Heart left ventricle (tissue), 16 donors: ENCODE measurements around the gene SYNPO. TPM values are rescaled to one million over a fixed set of nuclear protein-coding genes. Genes with fewer than 3 reads are reported as not detected.

ENCODE experiments used
- ATAC-seq, 4 donors: fragments of 200-7000 bp; cut with Tn5 transposase; one replicate each; pipeline ENCODE4 v1.9.1; 2020 to 2022; ENCODE audit warnings: moderate library complexity in 4 of 4, mild to moderate bottlenecking in 3 of 4, moderate number of reproducible peaks in 1 of 4
- DNase-seq, 5 donors: peaks; one replicate each; pipeline ENCODE4 v3.0.0-alpha.2; 2020
- H3K27ac ChIP-seq, 12 donors: fragments of 200-600 bp; sonication (generic) in 4 of 12; one replicate each; pipeline versions ENCODE4 v1.5.0 to v1.8.0; 2016 to 2022; ENCODE audit warnings: mild to moderate bottlenecking in 2 of 12
- H3K27me3 ChIP-seq, 9 donors: fragments of 200-600 bp; sonication (generic) in 2 of 9; one replicate each; pipeline versions ENCODE4 v1.5.1 to v1.8.0; 2016 to 2022; ENCODE audit warnings: mild to moderate bottlenecking in 3 of 9
- H3K36me3 ChIP-seq, 9 donors: fragments of 200-600 bp; sonication (generic) in 2 of 9; one replicate each; pipeline versions ENCODE4 v1.5.0 to v1.8.0; 2018 to 2022; ENCODE audit warnings: mild to moderate bottlenecking in 2 of 9
- H3K4me1 ChIP-seq, 12 donors: fragments of 200-600 bp; sonication (generic) in 4 of 12; one replicate each; pipeline versions ENCODE4 v1.5.0 to v1.8.0; 2016 to 2022; ENCODE audit warnings: mild to moderate bottlenecking in 3 of 12
- H3K4me3 ChIP-seq, 12 donors: fragments of 200-600 bp; sonication (generic) in 4 of 12; one replicate each; pipeline versions ENCODE4 v1.5.0 to v1.8.0; 2017 to 2022; ENCODE audit warnings: mild to moderate bottlenecking in 9 of 12, moderate library complexity in 4 of 12
- H3K9me3 ChIP-seq, 12 donors: fragments of 200-600 bp; sonication (generic) in 4 of 12; one replicate each; pipeline versions ENCODE4 v1.5.0 to v1.8.0; 2016 to 2022; ENCODE audit warnings: mild to moderate bottlenecking in 1 of 12
- POLR2A ChIP-seq, 2 donors: fragments of 450-650 bp; IDR thresholded peaks; one replicate each; pipeline ENCODE4 v1.6.1; 2017; ENCODE audit warnings: antibody characterized with exemption in 2 of 2, mild to moderate bottlenecking in 2 of 2, moderate library complexity in 2 of 2
- WGBS, 4 donors: extraction: QIAGEN DNeasy Blood & Tissue Kit in 2 of 4; methylation state at CpG; one replicate each; pipeline versions ENCODE4 v1.1.5 to v1.1.7; 2013 to 2018; 5-methylcytosine and 5-hydroxymethylcytosine counted together
- intact Hi-C, 10 donors: fragments of 100-400 bp; cut with DNase I; formaldehyde crosslinking; loops; one replicate each; pipeline versions ENCODE4 v1.11.1 to v1.14.2; 2022
- polyA plus RNA-seq, 2 donors: library from polyadenylated mRNA; stranded (reverse); fragments of 200-250 nt; gene quantifications; one replicate each; pipeline ENCODE4 v1.2.3, GENCODE V29; 2013
- total RNA-seq, 9 donors: library from RNA; depleted of rRNA in 2 of 9; stranded (reverse); fragments of >200 nt in 2 of 9; fragmentation: NEBNext Ultra II Directional in 3 of 9; extraction: Animal tissue kit (Norgen Biotek cat#: 25700) in 3 of 9; gene quantifications; one replicate each; pipeline versions ENCODE4 v1.1.0 to v1.2.4, GENCODE V29; 2016 to 2023
- TF ChIP-seq, protein P1 (sequence below), 12 donors: fragments of 200-600 bp; sonication (generic) in 4 of 12; IDR thresholded peaks; one replicate each; pipeline versions ENCODE4 v1.5.0 to v1.8.0; 2018 to 2022; ENCODE audit warnings: antibody characterized with exemption in 12 of 12, mild to moderate bottlenecking in 5 of 12
- donor health status: ischemic (EF 13 %, LVEDD 7.1; RV severe dilation, severe dysfunction).
- donor health status: healthy with polysubstance abuse.
- donor health status: DM: no; HTN: yes; CAD: no.
- donor health status: DM: no; HTN: no; CAD: no.
- donor health status: ischemic (EF 25% LVEDD 6.9; RV normal size, moderate dysfunction).
- donor health status: ischemic (EF 25% LVEDD 5.7; RV mildly dilated, moderate dysfunction).
- donor health status: healthy.
- donor health status: DM: yes; HTN: yes; CAD: no.
- donor health status: ischemic (EF 35%, LVEDD 5.7; RV mildly dilated, moderate dysfunction).
- donor health status: nonischemic (EF 11% LVEDD 7.7; RV severe dilation, severe dysfunction).
- donor health status: DM: yes; HTN: yes; CAD: no.
- donor health status: PGD.
- donor health status: ischemic (EF 29% LVEDD 5.4; RV normal size, mild dysfunction).
- donor health status: nonischemic (EF 23%, LVEDD 6.1; RV moderate dilation, normal function).

Gene SYNPO
- total and polyA plus RNA-seq, 11 donors, result 304 to 791 (median 590) TPM

GRCh38 chr5:150598006-150598405 lies 42.5 kb upstream of the SYNPO start:
- no peak for TF ChIP-seq POLR2A (IDR thresholded peaks at IDR 0.05)
- TF ChIP-seq, protein P1, sequence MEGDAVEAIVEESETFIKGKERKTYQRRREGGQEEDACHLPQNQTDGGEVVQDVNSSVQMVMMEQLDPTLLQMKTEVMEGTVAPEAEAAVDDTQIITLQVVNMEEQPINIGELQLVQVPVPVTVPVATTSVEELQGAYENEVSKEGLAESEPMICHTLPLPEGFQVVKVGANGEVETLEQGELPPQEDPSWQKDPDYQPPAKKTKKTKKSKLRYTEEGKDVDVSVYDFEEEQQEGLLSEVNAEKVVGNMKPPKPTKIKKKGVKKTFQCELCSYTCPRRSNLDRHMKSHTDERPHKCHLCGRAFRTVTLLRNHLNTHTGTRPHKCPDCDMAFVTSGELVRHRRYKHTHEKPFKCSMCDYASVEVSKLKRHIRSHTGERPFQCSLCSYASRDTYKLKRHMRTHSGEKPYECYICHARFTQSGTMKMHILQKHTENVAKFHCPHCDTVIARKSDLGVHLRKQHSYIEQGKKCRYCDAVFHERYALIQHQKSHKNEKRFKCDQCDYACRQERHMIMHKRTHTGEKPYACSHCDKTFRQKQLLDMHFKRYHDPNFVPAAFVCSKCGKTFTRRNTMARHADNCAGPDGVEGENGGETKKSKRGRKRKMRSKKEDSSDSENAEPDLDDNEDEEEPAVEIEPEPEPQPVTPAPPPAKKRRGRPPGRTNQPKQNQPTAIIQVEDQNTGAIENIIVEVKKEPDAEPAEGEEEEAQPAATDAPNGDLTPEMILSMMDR (IDR thresholded peaks at IDR 0.05), result no peak
- WGBS, 4 donors, result 48 to 58% (median 51%) methylated on average over 10 of the region's 10 CpGs
- H3K27ac ChIP-seq, result peak overlapping the region in 11 of 12 donors; percentile 18 to 90 (median 73)
- ATAC-seq (no peak), DNase-seq (peak in 2 of 5 donors; percentile 30 to 47)
- no peaks in the 10 kb centered on the region for H3K27me3 ChIP-seq
- H3K4me3 ChIP-seq, result no peak overlapping the region
- no peaks in the 10 kb centered on the region for H3K36me3 ChIP-seq
- peaks cover 20 to 90% (median 70%) of the 10 kb centered on the region in 12 donors for H3K4me1 ChIP-seq
- intact Hi-C loops, result loop anchor here in 1 of 10 donors (5.0 kb wide), 1 partner anchor 54 kb away; no protein-coding TSS in a partner anchor
- H3K9me3 ChIP-seq, result no peaks in the 10 kb centered on the region

- WGBS, 4 donors, result 68 to 79% (median 73%) methylated on average over 8 to 12 of the region's 12 CpGs
- no peaks in the 10 kb centered on the region for H3K27me3 ChIP-seq
- H3K27ac ChIP-seq, result peak overlapping the region in 11 of 12 donors; percentile 23 to 90 (median 80)
- ATAC-seq, result no peak
- TF ChIP-seq POLR2A (IDR thresholded peaks at IDR 0.05), result no peak
- TF ChIP-seq, protein P1 (IDR thresholded peaks at IDR 0.05), result no peak
- H3K9me3 ChIP-seq, result no peaks in the 10 kb centered on the region
- peaks cover 23 to 90% (median 70%) of the 10 kb centered on the region in 12 donors for H3K4me1 ChIP-seq
- DNase-seq, result peak in 3 of 5 donors; percentile 31 to 43 (median 34)
- no peak overlapping the region for H3K4me3 ChIP-seq
- intact Hi-C loops, result loop anchor here in 1 of 10 donors (5.0 kb wide), 1 partner anchor 53 kb away; no protein-coding TSS in a partner anchor
- no peaks in the 10 kb centered on the region for H3K36me3 ChIP-seq
These were observed 41.6 kb upstream of the SYNPO start for GRCh38 chr5:150598821-150599273.

DNA sequence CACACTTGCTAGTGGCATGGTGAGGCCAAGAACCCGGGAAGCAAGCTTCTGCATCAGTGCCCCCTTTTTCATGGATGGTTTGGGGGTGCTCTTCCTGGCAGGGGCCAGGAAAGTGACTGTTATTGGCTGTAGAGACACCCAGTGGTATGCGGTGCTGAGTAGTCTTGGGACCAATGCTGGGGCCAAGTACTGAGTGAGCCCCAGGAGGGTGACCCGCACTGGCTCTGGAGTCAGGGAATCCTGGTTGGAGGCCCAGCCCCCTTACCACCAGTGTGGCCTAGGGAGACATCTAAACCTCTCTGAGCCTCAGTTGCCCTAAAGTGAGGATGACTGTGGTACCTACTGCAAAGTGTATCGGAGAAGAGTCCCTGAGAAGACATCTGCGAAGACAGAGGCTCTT lies 41.2 kb upstream of the SYNPO start:
- H3K27me3 ChIP-seq, result no peaks in the 10 kb centered on the region
- TF ChIP-seq, protein P1 (IDR thresholded peaks at IDR 0.05), result no peak
- TF ChIP-seq POLR2A (IDR thresholded peaks at IDR 0.05), result no peak
- peaks cover 23 to 90% (median 69%) of the 10 kb centered on the region in 12 donors for H3K4me1 ChIP-seq
- ATAC-seq (no peak), DNase-seq (peak in 2 of 5 donors; percentile 15 to 21)
- H3K36me3 ChIP-seq, result no peaks in the 10 kb centered on the region
- H3K4me3 ChIP-seq, result no peak overlapping the region
- H3K9me3 ChIP-seq, result no peaks in the 10 kb centered on the region
- peak overlapping the region in 11 of 12 donors; percentile 23 to 90 (median 80) for H3K27ac ChIP-seq
- 84 to 88% (median 86%) methylated on average over 5 of the region's 5 CpGs for WGBS, 4 donors
- intact Hi-C loops, result loop anchor here in 1 of 10 donors (5.0 kb wide), 1 partner anchor 53 kb away; no protein-coding TSS in a partner anchor

DNA sequence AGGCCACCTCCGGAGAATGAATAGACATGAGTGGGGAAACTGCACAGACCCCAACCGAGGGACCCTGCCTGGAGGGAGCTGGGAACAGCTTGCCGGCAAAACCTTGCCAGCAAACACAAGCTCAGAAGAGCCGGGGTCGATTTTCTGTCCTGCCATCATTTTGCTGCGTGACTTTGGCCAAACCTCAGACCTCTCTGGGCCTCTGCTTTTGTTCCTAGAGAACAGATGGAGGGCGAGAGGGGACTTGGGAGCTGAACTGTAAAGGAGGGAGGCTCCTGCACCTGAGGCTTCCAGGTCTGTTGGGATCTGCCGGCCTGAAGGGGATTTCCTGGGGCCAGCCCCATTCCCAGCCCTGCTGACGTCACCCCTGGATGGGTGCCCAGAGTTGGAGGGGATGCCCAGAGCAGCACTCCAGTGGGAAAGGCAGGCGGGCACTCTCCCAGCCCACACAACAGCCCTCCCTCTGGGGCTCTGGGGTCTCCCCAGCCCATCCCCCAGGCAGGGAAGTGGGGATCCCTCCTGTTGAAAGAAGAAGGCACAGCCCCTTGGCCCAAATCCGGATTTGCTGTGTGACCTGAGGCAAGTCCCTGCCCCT lies 40.4 kb upstream of the SYNPO start:
- Histone ChIP-seq H3K36me3 (no peaks in the 10 kb centered on the region), H3K27ac (peak overlapping the region; percentile 44 to 90 (median 80)), H3K9me3 (no peaks in the 10 kb centered on the region), H3K27me3 (no peaks in the 10 kb centered on the region), H3K4me3 (peak overlapping the region in 5 of 12 donors; percentile 2 to 41 (median 33)), H3K4me1 (peaks cover 19 to 90% (median 67%) of the 10 kb centered on the region in 12 donors)
- intact Hi-C loops, result loop anchor here in 2 of 10 donors (5.0 kb wide), 2 partner anchors 42 to 52 kb away; partner anchors contain the start of gene SYNPO (in 1 of the 2)
- ATAC-seq, result peak; percentile 43 to 76 (median 52)
- peak; percentile 87 to 92 (median 91) for DNase-seq
- TF ChIP-seq, protein P1 (IDR thresholded peaks at IDR 0.05), result no peak
- TF ChIP-seq POLR2A (IDR thresholded peaks at IDR 0.05), result no peak
- 25 to 36% (median 35%) methylated on average over 10 to 11 of the region's 11 CpGs for WGBS, 4 donors
